ENCODE measurements around the gene PELI3.

Gene PELI3

GRCh38 chr11:66480117-66480938 is 13.6 kb downstream of the PELI3 start, which contains the start of gene DPP3:
DPP3 (plus strand) TSS chr11:66480434; CDS start chr11:66482201, 1,767 bp downstream.
- H3K4me1 ChIP-seq (ENCODE audit: control insufficient read depth, insufficient read depth, low read length), result peaks cover 9% of the 10 kb centered on the region
- H3K4me3 ChIP-seq (ENCODE audit: low read length), result peak within 1 kb of the TSS; percentile 79
- peaks cover 2% of the 10 kb centered on the region for H3K36me3 ChIP-seq (ENCODE audit: control insufficient read depth, insufficient read depth, low read length)
- H3K9ac ChIP-seq (ENCODE audit: low read length), result peak within 1 kb of the TSS; percentile 75
- no peaks in the 10 kb centered on the region for H3K27me3 ChIP-seq (ENCODE audit: control insufficient read depth, insufficient read depth, low read length)
- H3K27ac ChIP-seq (ENCODE audit: low read depth, low read length), result peak within 1 kb of the TSS; percentile 90

GRCh38 chr11:66484806-66485380 is 18.2 kb downstream of the PELI3 start:
- H3K9ac ChIP-seq (ENCODE audit: low read length), result no peak overlapping the region
- H3K4me3 ChIP-seq (ENCODE audit: low read length), result no peak overlapping the region
- peaks cover 13% of the 10 kb centered on the region for H3K36me3 ChIP-seq (ENCODE audit: control insufficient read depth, insufficient read depth, low read length)
- H3K27me3 ChIP-seq (ENCODE audit: control insufficient read depth, insufficient read depth, low read length), result no peaks in the 10 kb centered on the region
- peaks cover 3% of the 10 kb centered on the region for H3K4me1 ChIP-seq (ENCODE audit: control insufficient read depth, insufficient read depth, low read length)
- no peak overlapping the region for H3K27ac ChIP-seq (ENCODE audit: low read depth, low read length)

DNA sequence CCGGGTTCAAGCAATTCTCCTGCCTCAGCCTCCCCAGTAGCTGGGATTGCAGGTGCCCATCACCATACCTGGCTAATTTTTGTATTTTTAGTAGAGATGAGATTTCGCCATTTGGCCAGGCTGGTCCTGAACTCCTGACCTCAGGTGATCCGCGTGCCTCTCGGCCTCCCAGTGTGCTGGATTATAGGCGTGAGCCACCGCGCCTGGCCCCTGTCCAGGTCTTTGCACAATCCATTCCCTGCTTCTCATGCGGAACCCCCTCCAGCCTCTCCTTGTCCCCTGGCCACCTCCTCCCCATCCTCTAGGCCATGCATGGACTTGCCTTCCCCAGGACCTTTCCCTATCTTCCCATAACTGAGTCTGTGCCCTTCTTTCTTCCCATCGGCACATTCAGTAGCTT is 22.3 kb downstream of the PELI3 start:
- Histone ChIP-seq H3K4me1 (ENCODE audit: control insufficient read depth, insufficient read depth, low read length) (no peaks in the 10 kb centered on the region), H3K36me3 (ENCODE audit: control insufficient read depth, insufficient read depth, low read length) (peaks cover 17% of the 10 kb centered on the region), H3K27me3 (ENCODE audit: control insufficient read depth, insufficient read depth, low read length) (no peaks in the 10 kb centered on the region), H3K27ac (ENCODE audit: low read depth, low read length) (no peak overlapping the region), H3K4me3 (ENCODE audit: low read length) (no peak overlapping the region), H3K9ac (ENCODE audit: low read length) (no peak overlapping the region)

DNA sequence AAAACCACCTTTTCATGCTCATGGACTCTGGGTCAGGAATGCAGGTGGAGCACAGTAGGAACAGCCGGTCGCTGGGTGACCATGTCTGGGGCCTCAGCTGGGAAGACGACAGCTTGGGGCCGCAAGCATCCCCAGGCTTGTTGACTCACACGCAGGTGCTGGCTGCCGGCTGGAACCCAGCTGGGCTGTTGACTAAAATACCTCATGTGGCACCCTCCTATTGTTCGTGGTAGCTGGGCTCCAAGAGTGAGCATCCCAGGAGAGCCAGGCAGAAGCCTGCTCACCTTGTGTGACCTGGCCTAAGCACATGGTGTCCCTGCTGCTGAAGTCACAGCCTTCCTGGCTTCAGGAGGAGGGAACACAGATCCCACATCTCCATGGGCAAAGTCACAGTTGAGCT is 22.9 kb downstream of the PELI3 start:
- no peak overlapping the region for H3K27ac ChIP-seq (ENCODE audit: low read depth, low read length)
- no peak overlapping the region for H3K9ac ChIP-seq (ENCODE audit: low read length)
- peaks cover 17% of the 10 kb centered on the region for H3K36me3 ChIP-seq (ENCODE audit: control insufficient read depth, insufficient read depth, low read length)
- no peaks in the 10 kb centered on the region for H3K4me1 ChIP-seq (ENCODE audit: control insufficient read depth, insufficient read depth, low read length)
- H3K4me3 ChIP-seq (ENCODE audit: low read length), result no peak overlapping the region
- H3K27me3 ChIP-seq (ENCODE audit: control insufficient read depth, insufficient read depth, low read length), result no peaks in the 10 kb centered on the region

- no peaks in the 10 kb centered on the region for H3K4me1 ChIP-seq (ENCODE audit: control insufficient read depth, insufficient read depth, low read length)
- no peak overlapping the region for H3K27ac ChIP-seq (ENCODE audit: low read depth, low read length)
- no peaks in the 10 kb centered on the region for H3K27me3 ChIP-seq (ENCODE audit: control insufficient read depth, insufficient read depth, low read length)
- peaks cover 17% of the 10 kb centered on the region for H3K36me3 ChIP-seq (ENCODE audit: control insufficient read depth, insufficient read depth, low read length)
- H3K4me3 ChIP-seq (ENCODE audit: low read length), result no peak overlapping the region
- H3K9ac ChIP-seq (ENCODE audit: low read length), result no peak overlapping the region
These were observed 24.7 kb downstream of the PELI3 start for GRCh38 chr11:66491315-66491935.

DNA sequence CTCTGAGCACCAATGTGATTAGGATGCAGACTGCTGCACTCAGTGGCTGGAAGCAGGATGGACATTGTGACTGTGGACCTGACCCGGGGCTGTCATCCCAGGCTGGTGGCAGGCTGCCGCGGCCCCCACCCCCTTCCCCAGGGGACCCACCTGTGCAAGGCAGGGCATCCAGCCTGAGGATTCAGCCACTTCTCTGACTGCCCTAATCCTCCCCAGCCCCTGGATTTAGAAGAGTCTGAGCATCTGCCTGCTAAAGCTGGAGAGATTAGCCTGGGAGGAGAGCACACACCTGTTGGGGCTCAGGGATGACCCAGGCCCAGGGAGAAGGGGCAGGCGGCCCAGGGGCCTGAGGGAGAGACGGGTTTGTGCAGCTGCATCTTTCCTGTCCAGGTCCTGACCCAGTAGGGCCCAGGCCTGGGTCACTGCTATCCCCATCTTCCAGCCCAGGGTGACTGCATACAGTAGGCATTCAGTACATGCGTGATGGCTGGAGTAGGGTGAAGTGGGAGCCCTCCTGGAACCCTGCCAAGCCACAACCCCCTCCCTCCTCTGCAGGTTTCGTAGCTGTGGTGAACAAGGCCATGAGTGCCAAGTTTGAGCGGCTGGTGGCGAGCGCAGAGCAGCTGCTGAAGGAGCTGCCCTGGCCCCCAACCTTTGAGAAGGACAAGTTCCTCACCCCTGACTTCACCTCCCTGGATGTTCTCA is 25.6 kb downstream of the PELI3 start:
- no peaks in the 10 kb centered on the region for H3K27me3 ChIP-seq (ENCODE audit: control insufficient read depth, insufficient read depth, low read length)
- H3K4me3 ChIP-seq (ENCODE audit: low read length), result no peak overlapping the region
- H3K9ac ChIP-seq (ENCODE audit: low read length), result no peak overlapping the region
- H3K27ac ChIP-seq (ENCODE audit: low read depth, low read length), result no peak overlapping the region
- peaks cover 14% of the 10 kb centered on the region for H3K36me3 ChIP-seq (ENCODE audit: control insufficient read depth, insufficient read depth, low read length)
- H3K4me1 ChIP-seq (ENCODE audit: control insufficient read depth, insufficient read depth, low read length), result no peaks in the 10 kb centered on the region

DNA sequence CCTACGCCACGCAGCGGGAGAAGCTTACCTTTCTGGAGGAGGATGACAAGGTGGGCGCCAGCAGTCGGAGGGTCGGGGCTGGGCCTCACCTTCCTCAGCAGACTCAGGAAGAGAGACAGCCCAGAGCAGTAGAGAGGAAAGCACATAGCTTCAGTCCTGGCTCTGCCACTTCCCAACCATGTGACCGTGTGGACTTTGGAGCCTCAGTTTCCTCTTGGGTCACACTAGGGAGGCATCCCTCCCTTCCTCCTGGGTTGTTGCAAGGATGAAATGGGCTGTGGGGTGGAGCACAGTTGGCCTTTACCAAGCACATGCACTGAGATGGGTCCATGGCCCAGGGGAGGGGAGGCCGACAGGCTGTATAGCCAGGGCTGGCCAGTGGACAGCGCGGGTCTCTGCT is 26.4 kb downstream of the PELI3 start:
- Histone ChIP-seq H3K9ac (ENCODE audit: low read length) (no peak overlapping the region), H3K36me3 (ENCODE audit: control insufficient read depth, insufficient read depth, low read length) (peaks cover 10% of the 10 kb centered on the region), H3K27ac (ENCODE audit: low read depth, low read length) (no peak overlapping the region), H3K4me1 (ENCODE audit: control insufficient read depth, insufficient read depth, low read length) (no peaks in the 10 kb centered on the region), H3K27me3 (ENCODE audit: control insufficient read depth, insufficient read depth, low read length) (no peaks in the 10 kb centered on the region), H3K4me3 (ENCODE audit: low read length) (no peak overlapping the region)

DNA sequence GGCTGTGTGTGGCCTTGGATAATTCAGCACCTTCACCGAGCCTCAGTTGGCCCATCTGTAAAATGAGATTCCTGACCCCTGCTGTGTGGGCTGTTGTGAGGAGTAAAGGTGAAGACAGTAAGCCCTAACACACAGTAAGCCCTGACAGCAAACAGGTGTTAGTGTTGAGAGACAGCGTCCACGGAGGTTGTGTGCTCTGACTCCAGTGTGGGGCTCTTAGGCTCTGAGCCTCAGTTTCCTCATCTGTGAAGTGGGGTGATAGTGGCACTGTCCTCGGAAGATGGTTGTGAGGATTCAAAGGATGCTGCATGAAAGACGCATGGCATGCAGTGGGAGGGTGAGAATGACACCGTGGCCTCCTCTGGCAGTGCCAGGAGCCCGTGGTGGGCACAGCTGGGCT is 27.8 kb downstream of the PELI3 start:
- Histone ChIP-seq H3K4me3 (ENCODE audit: low read length) (no peak overlapping the region), H3K9ac (ENCODE audit: low read length) (no peak overlapping the region), H3K27ac (ENCODE audit: low read depth, low read length) (no peak overlapping the region), H3K4me1 (ENCODE audit: control insufficient read depth, insufficient read depth, low read length) (no peaks in the 10 kb centered on the region), H3K36me3 (ENCODE audit: control insufficient read depth, insufficient read depth, low read length) (peaks cover 4% of the 10 kb centered on the region), H3K27me3 (ENCODE audit: control insufficient read depth, insufficient read depth, low read length) (no peaks in the 10 kb centered on the region)

- no peak overlapping the region for H3K27ac ChIP-seq (ENCODE audit: low read depth, low read length)
- no peak overlapping the region for H3K4me3 ChIP-seq (ENCODE audit: low read length)
- peaks cover 4% of the 10 kb centered on the region for H3K36me3 ChIP-seq (ENCODE audit: control insufficient read depth, insufficient read depth, low read length)
- H3K4me1 ChIP-seq (ENCODE audit: control insufficient read depth, insufficient read depth, low read length), result no peaks in the 10 kb centered on the region
- H3K27me3 ChIP-seq (ENCODE audit: control insufficient read depth, insufficient read depth, low read length), result no peaks in the 10 kb centered on the region
- H3K9ac ChIP-seq (ENCODE audit: low read length), result no peak overlapping the region
These were observed 28.2 kb downstream of the PELI3 start for GRCh38 chr11:66494935-66495334.

GRCh38 chr11:66495401-66495854 is 28.7 kb downstream of the PELI3 start:
- Histone ChIP-seq H3K36me3 (ENCODE audit: control insufficient read depth, insufficient read depth, low read length) (peaks cover 4% of the 10 kb centered on the region), H3K4me3 (ENCODE audit: low read length) (no peak overlapping the region), H3K27ac (ENCODE audit: low read depth, low read length) (no peak overlapping the region)

DNA sequence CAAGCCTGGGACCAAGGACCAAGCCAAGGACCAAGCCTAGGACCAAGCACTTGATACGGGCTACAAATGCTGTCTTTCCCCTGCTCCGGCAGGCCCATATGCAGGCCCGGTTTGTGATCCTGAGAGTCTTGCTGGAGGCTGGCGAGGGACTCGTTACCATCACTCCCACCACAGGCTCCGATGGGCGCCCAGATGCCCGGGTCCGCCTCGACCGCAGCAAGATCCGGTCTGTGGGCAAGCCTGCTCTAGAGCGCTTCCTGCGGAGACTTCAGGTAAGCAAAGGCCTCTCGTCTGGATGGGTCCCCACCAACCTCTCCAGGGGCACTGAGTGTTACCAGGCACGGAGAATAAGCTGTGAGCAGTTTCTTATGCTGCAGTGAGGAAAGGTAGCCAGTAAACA is 30.5 kb downstream of the PELI3 start:
- Histone ChIP-seq H3K9ac (ENCODE audit: low read length) (no peak overlapping the region), H3K36me3 (ENCODE audit: control insufficient read depth, insufficient read depth, low read length) (peaks cover 4% of the 10 kb centered on the region), H3K4me3 (ENCODE audit: low read length) (no peak overlapping the region), H3K27me3 (ENCODE audit: control insufficient read depth, insufficient read depth, low read length) (no peaks in the 10 kb centered on the region), H3K27ac (ENCODE audit: low read depth, low read length) (no peak overlapping the region), H3K4me1 (ENCODE audit: control insufficient read depth, insufficient read depth, low read length) (no peaks in the 10 kb centered on the region)

More at GRCh38 chr11:66495401-66495854, 28.7 kb downstream of the PELI3 start:
- H3K27me3 ChIP-seq (ENCODE audit: control insufficient read depth, insufficient read depth, low read length), result no peaks in the 10 kb centered on the region
- H3K9ac ChIP-seq (ENCODE audit: low read length), result no peak overlapping the region
- H3K4me1 ChIP-seq (ENCODE audit: control insufficient read depth, insufficient read depth, low read length), result no peaks in the 10 kb centered on the region

GRCh38 chr11:66498506-66498905 is 31.8 kb downstream of the PELI3 start:
- H3K36me3 ChIP-seq (ENCODE audit: control insufficient read depth, insufficient read depth, low read length), result no peaks in the 10 kb centered on the region
- no peak overlapping the region for H3K4me3 ChIP-seq (ENCODE audit: low read length)
- H3K27ac ChIP-seq (ENCODE audit: low read depth, low read length), result no peak overlapping the region
- H3K9ac ChIP-seq (ENCODE audit: low read length), result no peak overlapping the region
- no peaks in the 10 kb centered on the region for H3K4me1 ChIP-seq (ENCODE audit: control insufficient read depth, insufficient read depth, low read length)
- H3K27me3 ChIP-seq (ENCODE audit: control insufficient read depth, insufficient read depth, low read length), result no peaks in the 10 kb centered on the region
